ENCODE measurements around the gene APOF.

GRCh38 chr12:56398324-56398723, 35.7 kb upstream of the APOF start:
- TF ChIP-seq EP300 (IDR thresholded peaks at IDR 0.05) (no peak), POLR2AphosphoS5 (IDR thresholded peaks at IDR 0.05) (no peak)

Data from gastroesophageal sphincter (tissue), 2 donors.